Lower lobe of right lung (tissue), 2 donors: ENCODE measurements around the gene ANP32B. TPM values are rescaled to one million over a fixed set of nuclear protein-coding genes. Genes with fewer than 3 reads are reported as not detected.
"Not testable (repeated sequence)": the region's sequence is repeated elsewhere in the genome, so short reads cannot be mapped to it uniquely, and the experiment has no call there.

Source experiments
- ATAC-seq, 2 donors: fragments of 200-7000 bp; cut with Tn5 transposase; one replicate each; pipeline ENCODE4 v1.9.1; 2020 to 2022; ENCODE audit warnings: mild to moderate bottlenecking in 2 of 2, moderate library complexity in 2 of 2
- DNase-seq: peaks from one replicate; pipeline ENCODE4 v3.0.0-alpha.2; 2020
- H3K27ac ChIP-seq: fragments of 200-600 bp; one replicate; pipeline ENCODE4 v1.8.0; 2022
- H3K27me3 ChIP-seq: fragments of 200-600 bp; one replicate; pipeline ENCODE4 v1.8.0; 2022; ENCODE audit warnings: low read depth
- H3K36me3 ChIP-seq: fragments of 200-600 bp; one replicate; pipeline ENCODE4 v1.8.0; 2022; ENCODE audit warnings: mild to moderate bottlenecking
- H3K4me1 ChIP-seq: fragments of 200-600 bp; one replicate; pipeline ENCODE4 v1.8.0; 2022
- H3K4me3 ChIP-seq: fragments of 200-600 bp; one replicate; pipeline ENCODE4 v1.8.0; 2022; ENCODE audit warnings: mild to moderate bottlenecking
- H3K9me3 ChIP-seq: fragments of 200-600 bp; one replicate; pipeline ENCODE4 v1.8.0; 2022
- intact Hi-C: fragments of 100-400 bp; cut with DNase I; formaldehyde crosslinking; loops from one replicate; pipeline ENCODE4 v1.11.0; 2022
- total RNA-seq: library from RNA; stranded (reverse); fragmentation: NEBNext Ultra II Directional; extraction: Animal tissue kit (Norgen Biotek cat#: 25700); gene quantifications from one replicate; pipeline ENCODE4 v1.2.1, GENCODE V29; 2021
- TF ChIP-seq, protein P1 (sequence below): fragments of 200-600 bp; IDR thresholded peaks from one replicate; pipeline ENCODE4 v1.8.0; 2022; ENCODE audit warnings: antibody characterized with exemption, mild to moderate bottlenecking
- donor health status: DM: no; HTN: yes; CAD: no; lungs with severe emphysema.

Gene ANP32B
- total RNA-seq, 1 donor from 2014 or later: 120 TPM

DNA sequence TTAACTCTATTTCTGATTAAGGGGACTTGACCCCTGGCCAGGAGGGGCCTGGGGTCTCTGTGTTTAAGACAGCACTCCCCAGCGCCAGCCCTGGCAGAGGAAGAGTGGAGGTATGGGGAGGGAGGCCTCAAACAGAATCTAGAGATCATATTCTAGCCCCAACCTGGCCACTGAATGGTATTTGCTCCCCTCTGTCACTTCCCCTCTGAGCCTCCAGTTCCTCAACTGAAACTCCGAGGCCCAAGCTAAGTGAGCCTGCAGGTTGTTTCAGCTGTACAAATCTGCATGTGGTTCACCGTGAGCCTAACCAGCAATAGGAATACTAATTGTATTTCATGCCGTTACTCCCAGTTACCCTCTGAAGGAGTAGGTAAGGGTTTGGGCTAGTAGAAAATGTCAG is 36.0 kb downstream of the ANP32B start:
- Histone ChIP-seq H3K4me3 (no peak overlapping the region), H3K36me3 (peaks cover 69% of the 10 kb centered on the region), H3K9me3 (no peaks in the 10 kb centered on the region), H3K27ac (no peak overlapping the region), H3K4me1 (no peaks in the 10 kb centered on the region), H3K27me3 (no peaks in the 10 kb centered on the region)
- intact Hi-C loops: no loop called here
- TF ChIP-seq, protein P1, sequence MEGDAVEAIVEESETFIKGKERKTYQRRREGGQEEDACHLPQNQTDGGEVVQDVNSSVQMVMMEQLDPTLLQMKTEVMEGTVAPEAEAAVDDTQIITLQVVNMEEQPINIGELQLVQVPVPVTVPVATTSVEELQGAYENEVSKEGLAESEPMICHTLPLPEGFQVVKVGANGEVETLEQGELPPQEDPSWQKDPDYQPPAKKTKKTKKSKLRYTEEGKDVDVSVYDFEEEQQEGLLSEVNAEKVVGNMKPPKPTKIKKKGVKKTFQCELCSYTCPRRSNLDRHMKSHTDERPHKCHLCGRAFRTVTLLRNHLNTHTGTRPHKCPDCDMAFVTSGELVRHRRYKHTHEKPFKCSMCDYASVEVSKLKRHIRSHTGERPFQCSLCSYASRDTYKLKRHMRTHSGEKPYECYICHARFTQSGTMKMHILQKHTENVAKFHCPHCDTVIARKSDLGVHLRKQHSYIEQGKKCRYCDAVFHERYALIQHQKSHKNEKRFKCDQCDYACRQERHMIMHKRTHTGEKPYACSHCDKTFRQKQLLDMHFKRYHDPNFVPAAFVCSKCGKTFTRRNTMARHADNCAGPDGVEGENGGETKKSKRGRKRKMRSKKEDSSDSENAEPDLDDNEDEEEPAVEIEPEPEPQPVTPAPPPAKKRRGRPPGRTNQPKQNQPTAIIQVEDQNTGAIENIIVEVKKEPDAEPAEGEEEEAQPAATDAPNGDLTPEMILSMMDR: no peak
- DNase-seq (no peak), ATAC-seq (no peak)

DNA sequence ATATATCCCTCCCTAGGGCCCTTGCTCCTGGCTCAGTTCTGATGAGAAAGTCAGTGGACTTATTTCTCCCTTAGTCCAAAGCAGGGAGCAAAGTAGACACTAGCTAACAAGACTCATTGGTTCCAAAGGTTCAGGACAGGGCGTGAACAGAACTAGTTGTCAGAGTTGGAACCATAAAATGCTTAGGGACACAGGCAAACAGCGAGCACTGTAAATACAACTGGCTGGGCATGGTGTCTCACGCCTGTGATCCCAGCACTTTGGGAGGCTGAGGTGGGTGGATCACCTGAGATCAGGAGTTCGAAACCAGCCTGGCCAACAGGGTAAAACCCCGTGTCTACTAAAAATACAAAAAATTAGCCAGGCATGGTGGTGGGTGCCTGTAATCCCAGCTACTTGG is 36.7 kb downstream of the ANP32B start:
- DNase-seq, H3K27me3 ChIP-seq, H3K27ac ChIP-seq, H3K9me3 ChIP-seq, H3K4me3 ChIP-seq, ATAC-seq, intact Hi-C loops, H3K4me1 ChIP-seq: not testable (repeated sequence)
- peaks cover 62% of the 10 kb centered on the region for H3K36me3 ChIP-seq

DNA sequence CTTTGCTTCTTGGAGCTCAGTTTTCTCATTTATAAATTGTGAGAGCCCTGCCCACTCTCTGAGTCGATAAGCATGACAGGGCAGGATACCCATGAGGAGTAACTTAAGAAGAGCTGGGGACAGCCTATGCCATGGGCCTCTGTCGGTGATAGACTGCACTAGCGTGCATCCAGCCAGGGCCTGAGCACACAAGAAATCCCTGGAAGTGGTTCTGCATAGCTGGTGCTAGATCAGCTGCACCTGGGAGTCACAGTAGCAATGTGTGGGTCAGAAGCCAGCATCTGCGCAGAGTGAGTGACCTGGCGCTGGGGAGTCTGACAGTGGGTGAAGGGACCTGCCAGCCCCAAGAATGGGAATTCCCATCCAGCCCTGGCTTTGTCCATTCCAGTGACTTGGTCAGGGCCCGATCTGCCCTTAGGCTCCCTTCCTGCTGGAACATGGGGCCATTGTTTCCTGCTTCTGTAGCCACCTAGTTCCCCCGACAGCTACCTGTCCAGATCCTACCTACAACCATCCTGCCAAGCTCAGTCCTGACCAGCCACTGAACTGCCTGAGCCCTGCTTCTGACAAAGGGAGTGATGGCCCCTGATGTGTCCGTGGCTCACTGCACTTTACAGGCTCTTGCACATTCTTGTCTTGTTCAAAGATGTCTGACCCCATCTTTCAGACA is 37.5 kb downstream of the ANP32B start:
- H3K4me1 ChIP-seq: no peaks in the 10 kb centered on the region
- ATAC-seq (peak in 1 of 2 donors; percentile 20), DNase-seq (no peak)
- TF ChIP-seq, protein P1: no peak
- H3K27ac ChIP-seq: no peak overlapping the region
- no peaks in the 10 kb centered on the region for H3K27me3 ChIP-seq
- intact Hi-C loops: no loop called here
- H3K9me3 ChIP-seq: no peaks in the 10 kb centered on the region
- peaks cover 54% of the 10 kb centered on the region for H3K36me3 ChIP-seq
- no peak overlapping the region for H3K4me3 ChIP-seq

DNA sequence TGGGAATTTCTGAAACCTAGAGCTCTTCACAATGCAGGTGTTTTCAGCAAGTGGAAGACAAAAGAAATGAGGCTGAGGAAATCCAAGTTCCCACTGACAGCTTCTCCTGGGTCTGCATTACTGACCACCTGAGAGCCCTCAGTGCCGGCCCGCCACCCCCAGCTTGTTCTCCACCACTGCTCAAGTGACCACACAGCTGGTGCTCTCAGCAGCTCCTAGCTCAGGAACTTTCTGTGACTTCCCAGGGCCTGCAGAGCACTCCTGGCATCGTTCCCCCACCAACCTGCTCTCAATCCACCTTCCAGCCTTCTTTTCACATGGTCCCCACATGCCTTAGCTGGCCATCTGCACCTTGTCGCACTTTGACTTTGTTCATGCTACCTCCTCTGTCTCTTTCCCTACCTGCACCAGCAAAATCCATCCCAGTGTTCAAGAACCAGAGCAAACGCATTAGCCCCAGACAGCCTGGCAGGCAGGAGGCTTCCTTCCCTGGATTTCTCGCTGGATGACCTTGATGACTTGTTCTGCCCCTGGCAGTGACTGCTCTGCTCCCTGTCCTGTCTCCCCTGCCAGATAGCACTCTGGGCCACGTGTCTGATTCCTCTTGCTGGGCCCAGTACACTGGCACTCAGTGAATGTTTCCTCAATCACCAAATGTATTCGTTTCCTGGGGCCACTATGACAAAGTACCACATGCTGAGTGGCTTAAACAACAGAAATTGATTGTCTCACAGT is 38.3 kb downstream of the ANP32B start:
- peaks cover 46% of the 10 kb centered on the region for H3K36me3 ChIP-seq
- no peaks in the 10 kb centered on the region for H3K27me3 ChIP-seq
- intact Hi-C loops: no loop called here
- TF ChIP-seq, protein P1: no peak
- DNase-seq (no peak), ATAC-seq (no peak)
- no peaks in the 10 kb centered on the region for H3K9me3 ChIP-seq
- no peak overlapping the region for H3K4me3 ChIP-seq
- no peak overlapping the region for H3K27ac ChIP-seq
- no peaks in the 10 kb centered on the region for H3K4me1 ChIP-seq

DNA sequence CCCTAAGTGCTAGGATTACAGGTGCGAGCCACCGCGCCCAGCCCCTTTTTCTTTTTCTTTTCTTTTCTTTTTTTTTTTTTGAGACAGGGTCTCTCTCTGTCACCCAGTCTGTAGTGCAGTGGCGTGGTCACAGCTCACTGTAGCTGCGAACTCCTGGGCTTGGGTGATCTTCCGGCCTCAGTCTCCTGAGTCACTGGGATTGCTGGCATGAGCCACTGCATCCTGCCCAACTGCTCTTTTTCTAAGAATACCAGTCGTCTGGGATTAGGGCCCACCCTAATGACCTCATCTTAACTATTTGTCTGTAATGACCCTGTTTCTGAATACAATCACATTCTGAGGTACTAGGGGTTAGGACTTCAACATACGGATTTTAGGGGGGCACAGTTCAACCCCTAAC is 39.3 kb downstream of the ANP32B start:
- H3K27me3 ChIP-seq: no peaks in the 10 kb centered on the region
- peaks cover 36% of the 10 kb centered on the region for H3K36me3 ChIP-seq
- TF ChIP-seq, protein P1: no peak
- H3K4me3 ChIP-seq: no peak overlapping the region
- no peak for ATAC-seq
- no peak overlapping the region for H3K27ac ChIP-seq
- intact Hi-C loops: no loop called here
- H3K9me3 ChIP-seq: no peaks in the 10 kb centered on the region
- no peak for DNase-seq
- H3K4me1 ChIP-seq: no peaks in the 10 kb centered on the region

DNA sequence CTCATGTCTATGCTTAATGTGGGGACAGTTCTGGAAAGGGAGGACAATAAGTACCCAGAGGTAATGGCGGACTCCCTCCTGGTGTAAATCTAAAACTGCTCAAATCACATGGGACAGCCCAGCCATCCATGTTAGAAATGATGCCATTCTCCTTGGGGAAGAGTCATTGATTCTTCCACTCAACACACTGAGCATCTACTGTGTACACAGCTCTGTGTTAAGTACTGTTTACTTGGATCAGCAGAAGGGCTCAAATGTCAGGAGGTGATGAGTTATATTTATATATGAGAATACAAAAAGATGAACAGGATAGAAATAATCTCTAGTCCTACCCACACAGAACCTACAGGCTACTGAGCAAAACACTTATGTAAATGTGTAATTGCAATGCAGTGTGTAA is 41.6 kb downstream of the ANP32B start:
- intact Hi-C loops: no loop called here
- Histone ChIP-seq H3K4me3 (no peak overlapping the region), H3K36me3 (peaks cover 13% of the 10 kb centered on the region), H3K9me3 (no peaks in the 10 kb centered on the region), H3K4me1 (no peaks in the 10 kb centered on the region), H3K27me3 (no peaks in the 10 kb centered on the region), H3K27ac (no peak overlapping the region)
- DNase-seq (no peak), ATAC-seq (no peak)
- TF ChIP-seq, protein P1: no peak
